HepG2 (cell line): Measurements from ENCODE around the gene ATAD3C. TPM values are rescaled to one million over a fixed set of nuclear protein-coding genes. Genes with fewer than 3 reads are reported as not detected.

ENCODE experiments used
- AHR ChIP-seq: IDR thresholded peaks from 2 replicates; pipeline ENCODE4 v1.6.1; 2018; ENCODE audit warnings: missing genetic modification reagents, missing compliant biosample characterization
- CBFB ChIP-seq: sonication (generic); formaldehyde crosslinking; IDR thresholded peaks from 2 replicates; pipeline ENCODE4 v1.4.0; 2020; ENCODE audit warnings: missing genetic modification reagents
- CHCHD3 ChIP-seq: sonication (generic); formaldehyde crosslinking; IDR thresholded peaks from 2 replicates; pipeline ENCODE4 v1.8.0; 2022; ENCODE audit warnings: mild to moderate bottlenecking, missing genetic modification reagents, moderate library complexity
- ELF3 ChIP-seq: IDR thresholded peaks from 2 replicates; pipeline ENCODE4 v1.6.1; 2016; ENCODE audit warnings: missing genetic modification reagents, missing compliant biosample characterization
- HMGA1 ChIP-seq: sonication (generic); formaldehyde crosslinking; conservative IDR thresholded peaks from 2 replicates; pipeline ENCODE4 v1.4.0; 2020; ENCODE audit warnings: missing genetic modification reagents
- HNF4A ChIP-seq: sonication (generic); formaldehyde crosslinking; IDR thresholded peaks from 2 replicates; pipeline ENCODE4 v1.4.0; 2020; ENCODE audit warnings: missing genetic modification reagents
- NRL ChIP-seq: sonication (generic); formaldehyde crosslinking; IDR thresholded peaks from 2 replicates; pipeline ENCODE4 v1.5.0; 2020; ENCODE audit warnings: missing genetic modification reagents, mild to moderate bottlenecking, moderate library complexity, borderline replicate concordance
- PLRG1 ChIP-seq: fragments of 450-650 bp; conservative IDR thresholded peaks from 2 replicates; pipeline ENCODE4 v1.6.1; 2016
- WIZ ChIP-seq: sonication (generic); formaldehyde crosslinking; IDR thresholded peaks from 2 replicates; pipeline ENCODE4 v1.5.1; 2020; ENCODE audit warnings: mild to moderate bottlenecking, missing genetic modification reagents
- ZMYM2 ChIP-seq: sonication (generic); formaldehyde crosslinking; IDR thresholded peaks from 2 replicates; pipeline ENCODE4 v1.8.0; 2022; ENCODE audit warnings: mild to moderate bottlenecking, missing genetic modification reagents
- ZNF337 ChIP-seq: sonication (generic); formaldehyde crosslinking; IDR thresholded peaks from 2 replicates; pipeline ENCODE4 v1.5.1; 2020; ENCODE audit warnings: missing genetic modification reagents, low read depth, mild to moderate bottlenecking, borderline replicate concordance
- ZNF382 ChIP-seq: sonication (generic); formaldehyde crosslinking; IDR thresholded peaks from 2 replicates; pipeline ENCODE4 v1.5.0; 2020; ENCODE audit warnings: missing genetic modification reagents, mild to moderate bottlenecking, borderline replicate concordance
- ZNF7 ChIP-seq: IDR thresholded peaks from 2 replicates; pipeline ENCODE4 v1.6.1; 2016; ENCODE audit warnings: missing biosample characterization, missing genetic modification reagents
- ZNF816 ChIP-seq: sonication (generic); formaldehyde crosslinking; IDR thresholded peaks from 2 replicates; pipeline ENCODE4 v1.8.0; 2022; ENCODE audit warnings: missing genetic modification reagents, mild to moderate bottlenecking, borderline replicate concordance
- polyA plus RNA-seq, 8 experiments: library from polyadenylated mRNA; depleted of rRNA in 3 of 8; stranded (reverse) in 7 of 8; unstranded in 1 of 8; fragments of >200 nt; fragmentation: Illumina TruSeq in 4 of 8; extraction: Trizol in 4 of 8; gene quantifications; 2 replicates each; pipeline versions ENCODE4 v1.2.1 to v1.2.3, GENCODE V29; 2011 to 2016; ENCODE audit warnings: low read depth in 4 of 8, missing spikeins in 1 of 8, mixed read lengths in 1 of 8; ENCODE audit not compliant: insufficient read depth in 1 of 8
- total RNA-seq, 5 experiments: library from RNA; depleted of rRNA; stranded (reverse); fragments of >200 nt; fragmentation: Illumina TruSeq; extraction: Trizol; gene quantifications; 2 replicates each; pipeline ENCODE4 v1.2.3, GENCODE V29; 2016; ENCODE audit warnings: low read depth in 1 of 5
- TF ChIP-seq, protein P1 (sequence below): sonication (generic); formaldehyde crosslinking; IDR thresholded peaks from 2 replicates; pipeline ENCODE4 v1.4.0; 2020; ENCODE audit warnings: missing genetic modification reagents, borderline replicate concordance
- TF ChIP-seq, protein P2 (sequence below): sonication (generic); formaldehyde crosslinking; IDR thresholded peaks from 2 replicates; pipeline ENCODE4 v1.4.0; 2020; ENCODE audit warnings: missing genetic modification reagents, low read depth, mild to moderate bottlenecking, borderline replicate concordance
- TF ChIP-seq, protein P3 (sequence below): sonication (generic); formaldehyde crosslinking; IDR thresholded peaks from 2 replicates; pipeline ENCODE4 v1.4.0; 2020; ENCODE audit warnings: missing genetic modification reagents
- TF ChIP-seq, protein P4 (sequence below): sonication (generic); formaldehyde crosslinking; IDR thresholded peaks from 2 replicates; pipeline ENCODE4 v1.4.0; 2020; ENCODE audit warnings: missing genetic modification reagents, mild to moderate bottlenecking, borderline replicate concordance
- TF ChIP-seq, protein P5 (sequence below): sonication (generic); formaldehyde crosslinking; IDR thresholded peaks from 2 replicates; pipeline ENCODE4 v1.4.0; 2020; ENCODE audit warnings: missing genetic modification reagents, borderline replicate concordance

The ATAD3C gene
- total and polyA plus RNA-seq, 2 of the 13 experiments (the other 11 are each of a cell fraction or from before 2014, with no cell fraction given), result 2.4 to 3.2 TPM

DNA sequence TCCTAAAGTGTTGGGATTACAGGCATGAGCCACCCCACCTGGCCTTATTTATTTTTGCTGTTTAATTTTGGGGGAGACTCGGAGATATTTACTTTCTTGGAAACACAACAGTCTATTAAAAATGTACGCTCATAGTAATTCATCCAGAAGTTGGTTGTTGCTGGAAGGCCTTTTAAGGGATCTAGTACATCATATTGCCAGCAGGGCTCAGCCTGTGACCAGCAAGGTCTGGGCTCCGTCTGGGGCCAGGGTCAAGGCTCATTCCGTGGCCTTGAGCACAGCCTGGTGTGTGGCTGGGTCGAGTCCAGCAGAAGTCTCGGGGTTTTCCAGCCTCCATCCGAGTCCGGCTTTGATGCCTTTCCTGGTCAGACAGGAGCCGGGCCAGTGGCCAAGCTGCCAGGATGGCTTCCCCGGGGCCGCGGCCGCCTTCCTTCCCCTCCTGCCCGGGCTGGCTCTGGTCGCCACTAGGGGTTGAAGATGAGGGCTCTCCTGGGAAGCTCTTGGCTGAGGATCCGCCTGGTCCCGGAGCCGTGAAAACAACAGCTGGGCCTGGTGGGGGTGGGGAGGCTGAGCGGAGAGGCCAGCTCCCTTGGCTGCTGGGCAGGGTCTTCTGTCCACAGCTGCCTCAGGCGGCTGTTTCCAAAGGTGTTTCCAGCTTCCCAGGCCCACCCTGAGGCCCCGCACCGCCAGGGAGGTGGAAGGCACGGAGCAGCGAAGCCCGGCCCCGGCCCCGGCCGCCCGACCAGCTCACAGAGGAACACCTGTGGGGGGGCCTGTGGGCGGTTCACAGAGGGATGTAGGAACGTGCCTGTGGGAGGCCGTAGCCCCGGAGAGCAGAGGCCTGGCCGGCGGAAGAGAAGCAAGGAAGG, 19.1 kb upstream of the ATAD3C start (continued):
- TF ChIP-seq, protein P1, sequence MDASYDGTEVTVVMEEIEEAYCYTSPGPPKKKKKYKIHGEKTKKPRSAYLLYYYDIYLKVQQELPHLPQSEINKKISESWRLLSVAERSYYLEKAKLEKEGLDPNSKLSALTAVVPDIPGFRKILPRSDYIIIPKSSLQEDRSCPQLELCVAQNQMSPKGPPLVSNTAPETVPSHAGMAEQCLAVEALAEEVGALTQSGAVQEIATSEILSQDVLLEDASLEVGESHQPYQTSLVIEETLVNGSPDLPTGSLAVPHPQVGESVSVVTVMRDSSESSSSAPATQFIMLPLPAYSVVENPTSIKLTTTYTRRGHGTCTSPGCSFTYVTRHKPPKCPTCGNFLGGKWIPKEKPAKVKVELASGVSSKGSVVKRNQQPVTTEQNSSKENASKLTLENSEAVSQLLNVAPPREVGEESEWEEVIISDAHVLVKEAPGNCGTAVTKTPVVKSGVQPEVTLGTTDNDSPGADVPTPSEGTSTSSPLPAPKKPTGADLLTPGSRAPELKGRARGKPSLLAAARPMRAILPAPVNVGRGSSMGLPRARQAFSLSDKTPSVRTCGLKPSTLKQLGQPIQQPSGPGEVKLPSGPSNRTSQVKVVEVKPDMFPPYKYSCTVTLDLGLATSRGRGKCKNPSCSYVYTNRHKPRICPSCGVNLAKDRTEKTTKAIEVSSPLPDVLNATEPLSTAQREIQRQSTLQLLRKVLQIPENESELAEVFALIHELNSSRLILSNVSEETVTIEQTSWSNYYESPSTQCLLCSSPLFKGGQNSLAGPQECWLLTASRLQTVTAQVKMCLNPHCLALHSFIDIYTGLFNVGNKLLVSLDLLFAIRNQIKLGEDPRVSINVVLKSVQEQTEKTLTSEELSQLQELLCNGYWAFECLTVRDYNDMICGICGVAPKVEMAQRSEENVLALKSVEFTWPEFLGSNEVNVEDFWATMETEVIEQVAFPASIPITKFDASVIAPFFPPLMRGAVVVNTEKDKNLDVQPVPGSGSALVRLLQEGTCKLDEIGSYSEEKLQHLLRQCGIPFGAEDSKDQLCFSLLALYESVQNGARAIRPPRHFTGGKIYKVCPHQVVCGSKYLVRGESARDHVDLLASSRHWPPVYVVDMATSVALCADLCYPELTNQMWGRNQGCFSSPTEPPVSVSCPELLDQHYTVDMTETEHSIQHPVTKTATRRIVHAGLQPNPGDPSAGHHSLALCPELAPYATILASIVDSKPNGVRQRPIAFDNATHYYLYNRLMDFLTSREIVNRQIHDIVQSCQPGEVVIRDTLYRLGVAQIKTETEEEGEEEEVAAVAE (CRISPR knock-in tag), result peak; percentile 32; the same call in 1 of the 2 replicates
- TF ChIP-seq PLRG1 (no peak), ZNF337 (CRISPR knock-in tag) (peak; percentile 78; the same call in 1 of the 2 replicates), ZNF816 (no peak), CBFB (no peak), NRL (peak; percentile 10; the same call in 1 of the 2 replicates), CHCHD3 (CRISPR knock-in tag) (no peak), HMGA1 (no peak), ELF3 (CRISPR knock-in tag) (0 out of 2 replicates have a peak, but pooled peaks have one; percentile 31), AHR (no peak), ZMYM2 (CRISPR knock-in tag) (peak; percentile 5; the same call in 1 of the 2 replicates), ZNF382 (CRISPR knock-in tag) (no peak), WIZ (no peak), HNF4A (CRISPR knock-in tag) (peak; percentile 66; the same call in 1 of the 2 replicates), ZNF7 (CRISPR knock-in tag) (no peak)
- TF ChIP-seq, protein P2, sequence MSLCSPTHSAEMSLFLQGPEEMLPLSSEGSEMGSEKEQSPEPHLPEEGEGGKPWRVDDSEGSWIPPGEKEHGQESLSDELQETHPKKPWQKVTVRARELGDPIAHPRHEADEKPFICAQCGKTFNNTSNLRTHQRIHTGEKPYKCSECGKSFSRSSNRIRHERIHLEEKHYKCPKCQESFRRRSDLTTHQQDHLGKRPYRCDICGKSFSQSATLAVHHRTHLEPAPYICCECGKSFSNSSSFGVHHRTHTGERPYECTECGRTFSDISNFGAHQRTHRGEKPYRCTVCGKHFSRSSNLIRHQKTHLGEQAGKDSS (CRISPR knock-in tag), result 0 out of 2 replicates have a peak, but pooled peaks have one; percentile 18
- TF ChIP-seq, protein P3, sequence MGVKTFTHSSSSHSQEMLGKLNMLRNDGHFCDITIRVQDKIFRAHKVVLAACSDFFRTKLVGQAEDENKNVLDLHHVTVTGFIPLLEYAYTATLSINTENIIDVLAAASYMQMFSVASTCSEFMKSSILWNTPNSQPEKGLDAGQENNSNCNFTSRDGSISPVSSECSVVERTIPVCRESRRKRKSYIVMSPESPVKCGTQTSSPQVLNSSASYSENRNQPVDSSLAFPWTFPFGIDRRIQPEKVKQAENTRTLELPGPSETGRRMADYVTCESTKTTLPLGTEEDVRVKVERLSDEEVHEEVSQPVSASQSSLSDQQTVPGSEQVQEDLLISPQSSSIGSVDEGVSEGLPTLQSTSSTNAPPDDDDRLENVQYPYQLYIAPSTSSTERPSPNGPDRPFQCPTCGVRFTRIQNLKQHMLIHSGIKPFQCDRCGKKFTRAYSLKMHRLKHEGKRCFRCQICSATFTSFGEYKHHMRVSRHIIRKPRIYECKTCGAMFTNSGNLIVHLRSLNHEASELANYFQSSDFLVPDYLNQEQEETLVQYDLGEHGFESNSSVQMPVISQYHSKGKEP (CRISPR knock-in tag), result no peak
- TF ChIP-seq, protein P4, sequence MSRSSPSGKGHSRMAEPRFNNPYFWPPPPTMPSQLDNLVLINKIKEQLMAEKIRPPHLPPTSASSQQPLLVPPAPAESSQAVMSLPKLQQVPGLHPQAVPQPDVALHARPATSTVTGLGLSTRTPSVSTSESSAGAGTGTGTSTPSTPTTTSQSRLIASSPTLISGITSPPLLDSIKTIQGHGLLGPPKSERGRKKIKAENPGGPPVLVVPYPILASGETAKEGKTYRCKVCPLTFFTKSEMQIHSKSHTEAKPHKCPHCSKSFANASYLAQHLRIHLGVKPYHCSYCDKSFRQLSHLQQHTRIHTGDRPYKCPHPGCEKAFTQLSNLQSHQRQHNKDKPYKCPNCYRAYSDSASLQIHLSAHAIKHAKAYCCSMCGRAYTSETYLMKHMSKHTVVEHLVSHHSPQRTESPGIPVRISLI (CRISPR knock-in tag), result no peak
- TF ChIP-seq, protein P5, sequence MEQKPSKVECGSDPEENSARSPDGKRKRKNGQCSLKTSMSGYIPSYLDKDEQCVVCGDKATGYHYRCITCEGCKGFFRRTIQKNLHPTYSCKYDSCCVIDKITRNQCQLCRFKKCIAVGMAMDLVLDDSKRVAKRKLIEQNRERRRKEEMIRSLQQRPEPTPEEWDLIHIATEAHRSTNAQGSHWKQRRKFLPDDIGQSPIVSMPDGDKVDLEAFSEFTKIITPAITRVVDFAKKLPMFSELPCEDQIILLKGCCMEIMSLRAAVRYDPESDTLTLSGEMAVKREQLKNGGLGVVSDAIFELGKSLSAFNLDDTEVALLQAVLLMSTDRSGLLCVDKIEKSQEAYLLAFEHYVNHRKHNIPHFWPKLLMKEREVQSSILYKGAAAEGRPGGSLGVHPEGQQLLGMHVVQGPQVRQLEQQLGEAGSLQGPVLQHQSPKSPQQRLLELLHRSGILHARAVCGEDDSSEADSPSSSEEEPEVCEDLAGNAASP (CRISPR knock-in tag), result no peak
